HepG2 (cell line): ENCODE measurements around the gene LRRC3. TPM values are rescaled to one million over a fixed set of nuclear protein-coding genes. Genes with fewer than 3 reads are reported as not detected.

Experiments
- ATAC-seq: fragments of 200-7000 bp; cut with Tn5 transposase; 3 replicates; pipeline ENCODE4 v1.9.1; 2020; ENCODE audit warnings: mild to moderate bottlenecking, moderate library complexity
- BruUV-seq: library from RNA; stranded (reverse); fragments of 400-500 nt; replicated peaks from 2 replicates; lab custom pipeline; 2021; lab: Mats Ljungman, UMichigan
- CTCF ChIA-PET: fragments of 300-600 bp; formaldehyde crosslinking; extraction: SDS; loops from one replicate; lab custom pipeline; 2021; ENCODE audit warnings: low total read pairs, inconsistent platforms, low intra/inter-chr PET ratio; lab: Yijun Ruan, JAX
- POLR2A ChIA-PET: fragments of 350-600 bp; sonication (Branson Sonifier 250); formaldehyde crosslinking; loops from one replicate; lab custom pipeline; 2020; ENCODE audit warnings: antibody characterized with exemption, inconsistent platforms; lab: Yijun Ruan, JAX
- DNase-seq: peaks from one replicate; pipeline ENCODE4 v3.0.0-alpha.2; 2015; ENCODE audit warnings: low spot score
- FAIRE-seq: peaks from 3 replicates; lab custom pipeline; 2011; peaks lifted over from hg19 to GRCh38; lab: Jason Lieb, UNC
- H2AFZ ChIP-seq: one replicate; pipeline ENCODE4 v1.6.1; 2011; ENCODE audit warnings: low read length, inconsistent platforms
- H3K27ac ChIP-seq: fragments of 300-600 bp; 3 replicates; pipeline ENCODE4 v1.8.0; 2011; ENCODE audit warnings: mixed run types, mild to moderate bottlenecking, mixed read lengths, low read length, inconsistent platforms; ENCODE audit not compliant: insufficient read depth; ENCODE audit errors: extremely low read length
- H3K27me3 ChIP-seq, 2 experiments: fragments of 200-600 bp in 1 of 2; 2 replicates in 1 of 2; 3 replicates in 1 of 2; pipeline versions ENCODE4 v1.6.0 to v1.8.0; 2011; ENCODE audit warnings: low read length in 2 of 2, mild to moderate bottlenecking in 2 of 2, moderate library complexity in 2 of 2, inconsistent platforms in 1 of 2; ENCODE audit not compliant: insufficient read depth in 2 of 2, control insufficient read depth in 1 of 2
- H3K36me3 ChIP-seq, 2 experiments: fragments of 200-600 bp in 1 of 2; replicated peaks in 1 of 2; 2 replicates in 1 of 2; 3 replicates in 1 of 2; pipeline versions ENCODE4 v1.5.1 to v1.8.0; 2011; ENCODE audit warnings: low read length in 2 of 2, inconsistent platforms in 1 of 2; ENCODE audit not compliant: insufficient read depth in 2 of 2, control insufficient read depth in 1 of 2
- H3K4me1 ChIP-seq: 2 replicates; pipeline ENCODE4 v1.5.1; 2012; ENCODE audit warnings: low read length, inconsistent platforms; ENCODE audit not compliant: insufficient read depth
- H3K4me2 ChIP-seq: 2 replicates; pipeline ENCODE4 v1.6.0; 2011; ENCODE audit warnings: low read depth, low read length, inconsistent platforms
- H3K4me3 ChIP-seq, 3 experiments: fragments of 200-600 bp in 1 of 3; sonication (generic), shearing (Covaris generic) in 1 of 3; replicated peaks in 1 of 3; 2 replicates each; pipeline ENCODE4 v1.5.1; 2011 to 2016; ENCODE audit warnings: low read length in 3 of 3, inconsistent platforms in 2 of 3, low read depth in 2 of 3, mild to moderate bottlenecking in 2 of 3, control low read depth in 1 of 3, mixed read lengths in 1 of 3; ENCODE audit not compliant: insufficient read depth in 1 of 3
- H3K79me2 ChIP-seq: one replicate; pipeline ENCODE4 v1.6.1; 2011; ENCODE audit warnings: low read length, inconsistent platforms; ENCODE audit not compliant: insufficient read depth
- H3K9ac ChIP-seq: 2 replicates; pipeline ENCODE4 v1.6.0; 2011; ENCODE audit warnings: mild to moderate bottlenecking, low read depth, low read length, inconsistent platforms; ENCODE audit not compliant: insufficient read depth
- H3K9me3 ChIP-seq: 2 replicates; pipeline ENCODE4 v1.5.1; 2012; ENCODE audit warnings: mild to moderate bottlenecking, low read length
- H4K20me1 ChIP-seq: 2 replicates; pipeline ENCODE4 v1.6.0; 2011; ENCODE audit warnings: inconsistent platforms, mild to moderate bottlenecking, low read length, moderate library complexity; ENCODE audit not compliant: insufficient read depth
- AKAP8 ChIP-seq: sonication (generic); formaldehyde crosslinking; IDR thresholded peaks from 2 replicates; pipeline ENCODE4 v1.5.1; 2020; ENCODE audit warnings: mild to moderate bottlenecking, missing genetic modification reagents
- CBFB ChIP-seq: sonication (generic); formaldehyde crosslinking; IDR thresholded peaks from 2 replicates; pipeline ENCODE4 v1.4.0; 2020; ENCODE audit warnings: missing genetic modification reagents
- CCAR2 ChIP-seq: fragments of 200-400 bp; formaldehyde crosslinking; optimal IDR thresholded peaks from 2 replicates; pipeline ENCODE3; 2018; ENCODE audit warnings: low read depth, mild to moderate bottlenecking, low read length, moderate library complexity
- HIC2 ChIP-seq: sonication (generic); formaldehyde crosslinking; IDR thresholded peaks from 2 replicates; pipeline ENCODE4 v1.9.0; 2022; ENCODE audit warnings: low read depth, missing genetic modification reagents
- MAFK ChIP-seq, 2 experiments: IDR thresholded peaks in 1 of 2; conservative IDR thresholded peaks in 1 of 2; 2 replicates each; pipeline ENCODE4 v1.6.1; 2011; ENCODE audit warnings: improper control_type of control experiment in 2 of 2, low read length in 2 of 2
- MIXL1 ChIP-seq: IDR thresholded peaks from 2 replicates; pipeline ENCODE4 v1.6.1; 2016
- NFRKB ChIP-seq: fragments of 450-650 bp; IDR thresholded peaks from 2 replicates; pipeline ENCODE4 v1.6.1; 2017
- SMC3 ChIP-seq: IDR thresholded peaks from 2 replicates; pipeline ENCODE4 v1.6.1; 2011; ENCODE audit warnings: low read length, improper control_type of control experiment
- TMF1 ChIP-seq: sonication (generic); formaldehyde crosslinking; IDR thresholded peaks from 2 replicates; pipeline ENCODE4 v1.8.1; 2022; ENCODE audit warnings: low read depth, missing genetic modification reagents
- ZNF292 ChIP-seq: sonication (generic); formaldehyde crosslinking; IDR thresholded peaks from 2 replicates; pipeline ENCODE4 v1.8.1; 2022; ENCODE audit warnings: mild to moderate bottlenecking, low read depth, missing genetic modification reagents, borderline replicate concordance
- ZNF33B ChIP-seq: sonication (generic); formaldehyde crosslinking; IDR thresholded peaks from 2 replicates; pipeline ENCODE4 v1.5.1; 2020; ENCODE audit warnings: mild to moderate bottlenecking, missing genetic modification reagents
- ZNF558 ChIP-seq: sonication (generic); formaldehyde crosslinking; IDR thresholded peaks from 2 replicates; pipeline ENCODE4 v1.9.0; 2022; ENCODE audit warnings: mild to moderate bottlenecking, missing genetic modification reagents, borderline replicate concordance
- ZNF615 ChIP-seq: sonication (generic); formaldehyde crosslinking; IDR thresholded peaks from 2 replicates; pipeline ENCODE4 v1.5.0; 2020; ENCODE audit warnings: mild to moderate bottlenecking, missing genetic modification reagents, borderline replicate concordance
- ZNF788 ChIP-seq: sonication (generic); formaldehyde crosslinking; IDR thresholded peaks from 2 replicates; pipeline ENCODE4 v1.5.0; 2020; ENCODE audit warnings: mild to moderate bottlenecking, missing genetic modification reagents, borderline replicate concordance
- ZSCAN5A ChIP-seq: sonication (generic); formaldehyde crosslinking; IDR thresholded peaks from 2 replicates; pipeline ENCODE4 v1.8.0; 2022; ENCODE audit warnings: mild to moderate bottlenecking, missing genetic modification reagents, borderline replicate concordance
- WGBS: methylation state at CpG from one replicate; pipeline ENCODE4 v1.1.6; 2017; ENCODE audit warnings: low lambda C conversion rate; 5-methylcytosine and 5-hydroxymethylcytosine counted together
- in situ Hi-C: cut with HindIII; loops from 2 replicates; pipeline ENCODE4 v1.10.0; 2017; ENCODE audit warnings: low pct_unique_long_range_greater_than_20kb; ENCODE audit not compliant: extremely low pct_ligation_motif_present
- intact Hi-C: fragments of 100-400 bp; cut with micrococcal nuclease; formaldehyde crosslinking; loops from one replicate; pipeline ENCODE4 v1.10.0; 2022; ENCODE audit not compliant: unreplicated experiment
- polyA plus RNA-seq, 8 experiments: library from polyadenylated mRNA; depleted of rRNA in 3 of 8; stranded (reverse) in 7 of 8; unstranded in 1 of 8; fragments of >200 nt; fragmentation: Illumina TruSeq in 4 of 8; extraction: Trizol in 4 of 8; gene quantifications; 2 replicates each; pipeline versions ENCODE4 v1.2.1 to v1.2.3, GENCODE V29; 2011 to 2016; ENCODE audit warnings: low read depth in 4 of 8, missing spikeins in 1 of 8, mixed read lengths in 1 of 8; ENCODE audit not compliant: insufficient read depth in 1 of 8
- total RNA-seq, 5 experiments: library from RNA; depleted of rRNA; stranded (reverse); fragments of >200 nt; fragmentation: Illumina TruSeq; extraction: Trizol; gene quantifications; 2 replicates each; pipeline ENCODE4 v1.2.3, GENCODE V29; 2016; ENCODE audit warnings: low read depth in 1 of 5
- TF ChIP-seq, protein P1 (sequence below): IDR thresholded peaks from 2 replicates; pipeline ENCODE4 v1.6.1; 2012; ENCODE audit warnings: low read depth, low read length, improper control_type of control experiment
- TF ChIP-seq, protein P2 (sequence below): sonication (generic); formaldehyde crosslinking; IDR thresholded peaks from 2 replicates; pipeline ENCODE4 v1.9.0; 2021; ENCODE audit warnings: missing genetic modification reagents, borderline replicate concordance

The LRRC3 gene
- total and polyA plus RNA-seq, 2 of the 13 experiments (the other 11 are each of a cell fraction or from before 2014, with no cell fraction given): 4.8 to 16.5 TPM

GRCh38 chr21:44456915-44457736, 1.8 kb downstream of the LRRC3 start:
- WGBS: 71% methylated on average over 21 of the region's 44 CpGs
- H3K4me2 ChIP-seq: peak overlapping the region; percentile 74
- TF ChIP-seq, protein P1, sequence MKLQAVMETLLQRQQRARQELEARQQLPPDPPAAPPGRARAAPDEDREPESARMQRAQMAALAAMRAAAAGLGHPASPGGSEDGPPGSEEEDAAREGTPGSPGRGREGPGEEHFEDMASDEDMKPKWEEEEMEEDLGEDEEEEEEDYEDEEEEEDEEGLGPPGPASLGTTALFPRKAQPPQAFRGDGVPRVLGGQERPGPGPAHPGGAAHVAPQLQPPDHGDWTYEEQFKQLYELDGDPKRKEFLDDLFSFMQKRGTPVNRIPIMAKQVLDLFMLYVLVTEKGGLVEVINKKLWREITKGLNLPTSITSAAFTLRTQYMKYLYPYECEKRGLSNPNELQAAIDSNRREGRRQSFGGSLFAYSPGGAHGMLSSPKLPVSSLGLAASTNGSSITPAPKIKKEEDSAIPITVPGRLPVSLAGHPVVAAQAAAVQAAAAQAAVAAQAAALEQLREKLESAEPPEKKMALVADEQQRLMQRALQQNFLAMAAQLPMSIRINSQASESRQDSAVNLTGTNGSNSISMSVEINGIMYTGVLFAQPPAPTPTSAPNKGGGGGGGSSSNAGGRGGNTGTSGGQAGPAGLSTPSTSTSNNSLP: 0 out of 2 replicates have a peak, but pooled peaks have one; percentile 0
- TF ChIP-seq MAFK (conservative IDR thresholded peaks at IDR 0.05 in 1 of 2, IDR thresholded peaks at IDR 0.05 in 1 of 2; ENCODE audit: low read length in 2 of 2) (no peak), ZNF33B (CRISPR knock-in tag) (no peak), ZSCAN5A (CRISPR knock-in tag) (no peak), ZNF558 (CRISPR knock-in tag) (0 out of 2 replicates have a peak, but pooled peaks have one; percentile 22), ZNF788 (CRISPR knock-in tag) (peak; percentile 3; the same call in 1 of the 2 replicates), HIC2 (CRISPR knock-in tag) (peak; percentile 3; the same call in 1 of the 2 replicates), ZNF292 (0 out of 2 replicates have a peak, but pooled peaks have one; percentile 5), AKAP8 (CRISPR knock-in tag) (no peak), CBFB (CRISPR knock-in tag) (no peak), SMC3 (no peak), NFRKB (no peak), TMF1 (0 out of 2 replicates have a peak, but pooled peaks have one; percentile 47), CCAR2 (no peak), MIXL1 (no peak), ZNF615 (CRISPR knock-in tag) (no peak)
- TF ChIP-seq, protein P2, sequence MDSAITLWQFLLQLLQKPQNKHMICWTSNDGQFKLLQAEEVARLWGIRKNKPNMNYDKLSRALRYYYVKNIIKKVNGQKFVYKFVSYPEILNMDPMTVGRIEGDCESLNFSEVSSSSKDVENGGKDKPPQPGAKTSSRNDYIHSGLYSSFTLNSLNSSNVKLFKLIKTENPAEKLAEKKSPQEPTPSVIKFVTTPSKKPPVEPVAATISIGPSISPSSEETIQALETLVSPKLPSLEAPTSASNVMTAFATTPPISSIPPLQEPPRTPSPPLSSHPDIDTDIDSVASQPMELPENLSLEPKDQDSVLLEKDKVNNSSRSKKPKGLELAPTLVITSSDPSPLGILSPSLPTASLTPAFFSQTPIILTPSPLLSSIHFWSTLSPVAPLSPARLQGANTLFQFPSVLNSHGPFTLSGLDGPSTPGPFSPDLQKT (CRISPR knock-in tag): no peak

More at GRCh38 chr21:44456915-44457736, 1.8 kb downstream of the LRRC3 start:
- in situ Hi-C loops: no loop called here
- peak overlapping the region; percentile 42 for H3K9ac ChIP-seq
- peak overlapping the region; percentile 85 for H3K27ac ChIP-seq
- no TSS peak for BruUV-seq
- ChIA-PET CTCF (no interaction called here), POLR2A (interaction anchor here (0.6 to 4.9 kb wide), 11 partner anchors 8 to 416 kb away, joined by 3 to 115 read pairs (median 5); partner anchors contain the start of genes CFAP410, PTTG1IP and UBE2G2)
- H3K4me3 ChIP-seq: peak overlapping the region in 2 of 3 experiments; percentile 14 to 75; a peak in 2 of 6 replicates
- no peaks in the 10 kb centered on the region; a peak in 1 of 5 replicates for H3K27me3 ChIP-seq
- no peaks in the 10 kb centered on the region for H4K20me1 ChIP-seq
- H3K4me1 ChIP-seq: peaks cover 68% of the 10 kb centered on the region
- FAIRE-seq (no peak), ATAC-seq (no peak), DNase-seq (no peak)
- H3K36me3 ChIP-seq: no peaks in the 10 kb centered on the region; a peak in 2 of 5 replicates
- intact Hi-C loops: loop anchor here (5.0 kb wide), 1 partner anchor 120 kb away; the partner anchor contains the start of gene CFAP410
- no peaks in the 10 kb centered on the region for H3K9me3 ChIP-seq
- no peak overlapping the region for H2AFZ ChIP-seq
- H3K79me2 ChIP-seq: peaks cover 18% of the 10 kb centered on the region
